ENCODE results near the gene COBL.

DNA sequence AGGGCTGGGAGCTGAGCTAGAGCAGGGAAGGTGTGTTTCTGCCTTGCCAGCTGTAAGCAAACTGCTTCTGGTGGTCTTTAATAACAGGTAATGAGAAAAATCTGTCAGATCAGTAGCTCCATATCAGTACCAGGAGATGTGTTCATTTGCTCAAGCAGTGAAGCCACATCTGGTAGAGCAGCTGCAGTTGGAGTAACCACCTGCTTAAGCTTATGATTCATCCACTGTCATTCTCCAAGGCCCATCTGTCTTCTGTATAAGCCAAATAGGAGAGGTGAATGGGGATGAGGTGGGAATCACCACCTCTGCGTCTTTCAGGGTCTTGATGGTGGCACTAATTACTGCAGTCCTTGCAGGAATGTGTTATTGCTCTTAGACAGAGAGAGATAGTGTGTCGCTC, 18.4 kb upstream of the COBL start:
- TF ChIP-seq EZH2 (IDR thresholded peaks at IDR 0.05) (no peak), EZH2phosphoT487 (IDR thresholded peaks at IDR 0.05) (no peak)
- TF ChIP-seq, protein P1, sequence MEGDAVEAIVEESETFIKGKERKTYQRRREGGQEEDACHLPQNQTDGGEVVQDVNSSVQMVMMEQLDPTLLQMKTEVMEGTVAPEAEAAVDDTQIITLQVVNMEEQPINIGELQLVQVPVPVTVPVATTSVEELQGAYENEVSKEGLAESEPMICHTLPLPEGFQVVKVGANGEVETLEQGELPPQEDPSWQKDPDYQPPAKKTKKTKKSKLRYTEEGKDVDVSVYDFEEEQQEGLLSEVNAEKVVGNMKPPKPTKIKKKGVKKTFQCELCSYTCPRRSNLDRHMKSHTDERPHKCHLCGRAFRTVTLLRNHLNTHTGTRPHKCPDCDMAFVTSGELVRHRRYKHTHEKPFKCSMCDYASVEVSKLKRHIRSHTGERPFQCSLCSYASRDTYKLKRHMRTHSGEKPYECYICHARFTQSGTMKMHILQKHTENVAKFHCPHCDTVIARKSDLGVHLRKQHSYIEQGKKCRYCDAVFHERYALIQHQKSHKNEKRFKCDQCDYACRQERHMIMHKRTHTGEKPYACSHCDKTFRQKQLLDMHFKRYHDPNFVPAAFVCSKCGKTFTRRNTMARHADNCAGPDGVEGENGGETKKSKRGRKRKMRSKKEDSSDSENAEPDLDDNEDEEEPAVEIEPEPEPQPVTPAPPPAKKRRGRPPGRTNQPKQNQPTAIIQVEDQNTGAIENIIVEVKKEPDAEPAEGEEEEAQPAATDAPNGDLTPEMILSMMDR (IDR thresholded peaks at IDR 0.05) = no peak
